AG04450 (cell line): ENCODE measurements around the gene GLIS1. TPM values are rescaled to one million over a fixed set of nuclear protein-coding genes. Genes with fewer than 3 reads are reported as not detected.

ENCODE experiments used
- CTCF ChIA-PET: fragments of 300-600, 350-600 bp; formaldehyde crosslinking; extraction: SDS; loops from one replicate; lab custom pipeline; 2022; ENCODE audit warnings: antibody characterized with exemption, inconsistent platforms; lab: Charles Lee
- POLR2A ChIA-PET: fragments of 350-600 bp; formaldehyde crosslinking; extraction: SDS; loops from one replicate; lab custom pipeline; 2021; ENCODE audit warnings: antibody characterized with exemption, inconsistent platforms; lab: Yijun Ruan, JAX
- DNase-seq: peaks from one replicate; pipeline ENCODE4 v3.0.0-alpha.2; 2011; ENCODE audit warnings: low read depth, low spot score
- H3K27ac ChIP-seq: one replicate; pipeline ENCODE4 v1.5.1; 2012; ENCODE audit warnings: low read depth, low read length, control low read depth
- H3K27me3 ChIP-seq: one replicate; pipeline ENCODE4 v1.6.0; 2012; ENCODE audit warnings: low read length; ENCODE audit not compliant: control insufficient read depth, insufficient read depth
- H3K4me3 ChIP-seq: 2 replicates; pipeline ENCODE4 v1.5.1; 2011; ENCODE audit warnings: mild to moderate bottlenecking, low read depth, low read length, control low read depth
- H3K9me3 ChIP-seq: 2 replicates; pipeline ENCODE4 v1.5.1; 2012; ENCODE audit warnings: low read length; ENCODE audit not compliant: control insufficient read depth, insufficient read depth
- CTCF ChIP-seq: IDR thresholded peaks from 2 replicates; pipeline ENCODE4 v1.5.1; 2011; ENCODE audit warnings: low read depth, low read length, control low read depth, inconsistent platforms
- polyA plus RNA-seq: library from polyadenylated mRNA; depleted of rRNA; stranded (reverse); fragments of >200 nt; gene quantifications from 2 replicates; pipeline ENCODE4 v1.2.3, GENCODE V29; 2011

Gene GLIS1
- polyA plus RNA-seq, 1 experiment = 0.77 TPM

GRCh38 chr1:53657891-53658396, 81.0 kb downstream of the GLIS1 start:
- no peak for DNase-seq
- TF ChIP-seq CTCF = no peak
- H3K27me3 ChIP-seq = peaks cover 4% of the 10 kb centered on the region
- no peak overlapping the region for H3K4me3 ChIP-seq
- CTCF ChIA-PET = interaction anchor here (1.2 kb wide), 1 partner anchor 96 kb away, joined by 5 read pairs; no protein-coding TSS in a partner anchor
- POLR2A ChIA-PET = no interaction called here
- no peaks in the 10 kb centered on the region for H3K9me3 ChIP-seq
- no peak overlapping the region for H3K27ac ChIP-seq

GRCh38 chr1:53657531-53657805, 81.5 kb downstream of the GLIS1 start:
- Histone ChIP-seq H3K27ac (no peak overlapping the region), H3K27me3 (peaks cover 4% of the 10 kb centered on the region), H3K9me3 (no peaks in the 10 kb centered on the region), H3K4me3 (no peak overlapping the region)
- no peak for TF ChIP-seq CTCF
- ChIA-PET POLR2A (interaction anchor here (0.6 kb wide), 1 partner anchor 241 kb away, joined by 5 read pairs; no protein-coding TSS in a partner anchor), CTCF (interaction anchor here (1.2 kb wide), 1 partner anchor 97 kb away, joined by 5 read pairs; no protein-coding TSS in a partner anchor)
- no peak for DNase-seq

- no peak overlapping the region for H3K4me3 ChIP-seq
- no peak for DNase-seq
- peaks cover 4% of the 10 kb centered on the region for H3K27me3 ChIP-seq
- no peak for TF ChIP-seq CTCF
- ChIA-PET CTCF (interaction anchor here (1.2 kb wide), 1 partner anchor 97 kb away, joined by 5 read pairs; no protein-coding TSS in a partner anchor), POLR2A (interaction anchor here (0.6 kb wide), 1 partner anchor 242 kb away, joined by 5 read pairs; no protein-coding TSS in a partner anchor)
- no peaks in the 10 kb centered on the region for H3K9me3 ChIP-seq
- no peak overlapping the region for H3K27ac ChIP-seq
These were observed 82.0 kb downstream of the GLIS1 start for GRCh38 chr1:53656747-53657530.

GRCh38 chr1:53655931-53656746, 82.8 kb downstream of the GLIS1 start:
- Histone ChIP-seq H3K27ac (peak overlapping the region; percentile 54), H3K9me3 (no peaks in the 10 kb centered on the region), H3K27me3 (peaks cover 4% of the 10 kb centered on the region), H3K4me3 (no peak overlapping the region)
- POLR2A ChIA-PET = interaction anchor here (0.6 kb wide), 1 partner anchor 76 kb away, joined by 3 read pairs; no protein-coding TSS in a partner anchor
- TF ChIP-seq CTCF = no peak
- peak; percentile 27 for DNase-seq
- CTCF ChIA-PET = no interaction called here
